Measurements from ENCODE around the gene IFI27L2. TPM values are rescaled to one million over a fixed set of nuclear protein-coding genes. Genes with fewer than 3 reads are reported as not detected.

IFI27L2 gene
- total and polyA plus RNA-seq, 12 donors, result 41.5 to 122 (median 68.3) TPM

DNA sequence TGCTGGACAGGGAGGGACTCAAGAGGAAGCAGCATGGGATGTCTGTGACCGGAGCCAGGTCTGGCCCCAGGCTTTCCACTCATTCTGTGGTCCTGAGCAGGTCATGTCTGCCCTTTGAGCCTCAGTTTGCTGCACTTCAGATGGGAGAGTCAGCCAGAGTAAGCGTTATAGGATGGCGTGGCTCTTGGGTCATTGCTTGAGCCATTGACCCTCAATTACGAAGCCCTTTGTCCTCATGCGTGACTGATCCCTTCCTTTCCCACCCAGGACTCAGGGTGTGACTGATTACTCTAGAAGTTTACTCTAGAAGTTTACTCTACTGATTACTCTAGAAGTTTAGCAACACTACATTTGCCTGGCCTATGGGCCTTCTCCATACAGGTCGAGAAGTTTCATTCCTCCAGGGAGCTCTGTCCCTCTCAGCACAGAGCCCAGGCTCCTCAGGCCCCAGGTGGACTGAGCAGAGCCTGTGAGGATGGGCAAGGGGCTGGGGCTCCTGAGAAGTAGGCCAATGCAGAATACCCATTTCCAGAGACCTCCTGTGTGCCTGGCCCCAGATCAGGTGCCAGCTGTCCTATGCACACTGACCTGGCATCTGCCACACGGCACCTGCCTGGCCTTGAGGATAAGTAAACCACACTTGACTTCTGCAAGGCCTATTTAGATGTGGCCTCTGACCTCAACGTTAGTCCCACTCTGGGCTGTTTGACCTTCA lies 26.5 kb downstream of the IFI27L2 start:
- Histone ChIP-seq H3K4me1 (peaks cover 0 to 7% (median 0%) of the 10 kb centered on the region in 9 donors), H3K4me3 (no peak overlapping the region), H3K27ac (no peak overlapping the region), H3K27me3 (no peaks in the 10 kb centered on the region), H3K9me3 (no peaks in the 10 kb centered on the region), H3K36me3 (peaks cover 0 to 5% (median 0%) of the 10 kb centered on the region in 9 donors)
- intact Hi-C loops (cut with DNase I), result no loop called here
- WGBS, 2 donors, result 89 to 91% methylated on average over 8 of the region's 8 CpGs
- DNase-seq (no peak), ATAC-seq (no peak)
- TF ChIP-seq, protein P1, sequence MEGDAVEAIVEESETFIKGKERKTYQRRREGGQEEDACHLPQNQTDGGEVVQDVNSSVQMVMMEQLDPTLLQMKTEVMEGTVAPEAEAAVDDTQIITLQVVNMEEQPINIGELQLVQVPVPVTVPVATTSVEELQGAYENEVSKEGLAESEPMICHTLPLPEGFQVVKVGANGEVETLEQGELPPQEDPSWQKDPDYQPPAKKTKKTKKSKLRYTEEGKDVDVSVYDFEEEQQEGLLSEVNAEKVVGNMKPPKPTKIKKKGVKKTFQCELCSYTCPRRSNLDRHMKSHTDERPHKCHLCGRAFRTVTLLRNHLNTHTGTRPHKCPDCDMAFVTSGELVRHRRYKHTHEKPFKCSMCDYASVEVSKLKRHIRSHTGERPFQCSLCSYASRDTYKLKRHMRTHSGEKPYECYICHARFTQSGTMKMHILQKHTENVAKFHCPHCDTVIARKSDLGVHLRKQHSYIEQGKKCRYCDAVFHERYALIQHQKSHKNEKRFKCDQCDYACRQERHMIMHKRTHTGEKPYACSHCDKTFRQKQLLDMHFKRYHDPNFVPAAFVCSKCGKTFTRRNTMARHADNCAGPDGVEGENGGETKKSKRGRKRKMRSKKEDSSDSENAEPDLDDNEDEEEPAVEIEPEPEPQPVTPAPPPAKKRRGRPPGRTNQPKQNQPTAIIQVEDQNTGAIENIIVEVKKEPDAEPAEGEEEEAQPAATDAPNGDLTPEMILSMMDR (IDR thresholded peaks at IDR 0.05), result no peak

DNA sequence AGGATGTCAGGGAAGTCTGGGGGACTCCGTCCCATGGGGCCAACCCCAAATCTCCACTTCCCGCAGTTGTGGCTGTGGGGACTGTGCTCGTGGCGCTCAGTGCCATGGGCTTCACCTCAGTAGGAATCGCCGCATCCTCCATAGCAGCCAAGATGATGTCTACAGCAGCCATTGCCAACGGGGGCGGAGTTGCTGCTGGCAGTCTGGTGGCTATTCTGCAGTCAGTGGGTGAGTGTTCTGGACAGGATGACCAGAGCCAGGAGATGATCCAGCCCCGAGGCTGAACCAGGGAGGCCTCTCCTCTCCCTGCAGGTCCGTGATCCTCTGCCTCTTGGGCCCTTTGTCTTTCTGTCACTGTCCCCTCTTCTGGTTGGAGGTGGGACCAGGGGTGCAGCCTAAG lies 27.7 kb downstream of the IFI27L2 start:
- TF ChIP-seq, protein P1 (IDR thresholded peaks at IDR 0.05), result no peak

DNA sequence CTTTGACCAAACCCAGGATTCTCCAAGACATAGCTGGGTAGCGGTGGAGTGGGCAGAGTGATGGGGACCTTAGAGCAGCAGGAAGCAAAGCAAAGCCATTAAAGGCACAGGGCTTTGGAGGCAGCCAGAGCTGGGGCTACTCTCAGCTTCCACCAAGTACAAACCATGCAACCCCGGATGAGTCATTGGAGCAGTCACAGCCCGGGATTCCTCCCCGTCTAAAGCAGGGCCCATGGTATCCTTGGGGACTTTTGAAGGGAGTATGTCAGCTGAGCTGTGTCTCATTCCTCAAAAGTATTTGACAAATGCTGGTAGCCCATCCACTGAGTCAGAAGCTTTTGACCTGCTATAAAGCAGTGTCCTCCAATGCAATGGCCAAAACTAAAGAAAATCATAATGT lies 28.6 kb downstream of the IFI27L2 start:
- Histone ChIP-seq H3K9me3 (no peaks in the 10 kb centered on the region), H3K4me1 (peaks cover 0 to 7% (median 0%) of the 10 kb centered on the region in 9 donors), H3K27me3 (no peaks in the 10 kb centered on the region), H3K36me3 (peaks cover 0 to 18% (median 0%) of the 10 kb centered on the region in 9 donors), H3K4me3 (no peak overlapping the region), H3K27ac (no peak overlapping the region)
- TF ChIP-seq, protein P1 (IDR thresholded peaks at IDR 0.05), result no peak
- DNase-seq, result no peak
- WGBS, 2 donors, result 81 to 82% methylated on average over 4 of the region's 4 CpGs
- ATAC-seq, result peak in 2 of 8 donors; percentile 33 to 77
- intact Hi-C loops (cut with DNase I), result no loop called here

More for the DNA sequence above, 27.7 kb downstream of the IFI27L2 start:
- Histone ChIP-seq H3K4me3 (no peak overlapping the region), H3K27me3 (no peaks in the 10 kb centered on the region), H3K36me3 (peaks cover 0 to 17% (median 0%) of the 10 kb centered on the region in 9 donors), H3K9me3 (no peaks in the 10 kb centered on the region), H3K4me1 (peaks cover 0 to 7% (median 0%) of the 10 kb centered on the region in 9 donors), H3K27ac (no peak overlapping the region)
- peak in 2 of 8 donors; percentile 5 to 24 for ATAC-seq
- WGBS, 2 donors, result 86 to 92% methylated on average over 10 of the region's 10 CpGs
- no peak for DNase-seq
- intact Hi-C loops (cut with DNase I), result no loop called here

DNA sequence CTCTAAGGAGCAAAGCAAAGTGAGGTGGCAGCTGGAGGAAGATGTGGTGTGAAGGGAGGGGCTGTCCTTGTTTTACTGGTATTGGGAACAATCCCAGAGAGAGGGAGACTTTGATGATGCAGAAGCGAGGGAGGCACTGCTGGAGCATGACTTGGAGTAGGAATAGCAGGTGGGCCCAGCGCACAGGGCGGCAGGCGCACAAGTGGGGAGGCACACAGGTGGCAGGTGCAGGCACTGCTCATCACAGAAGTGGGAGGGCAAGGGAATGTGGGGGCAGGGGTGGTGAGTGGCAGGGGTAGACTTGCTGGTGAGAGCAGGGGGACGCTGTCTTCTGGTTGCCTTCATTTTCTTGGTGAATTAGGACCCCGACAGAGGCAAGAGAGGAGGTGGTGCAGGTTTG lies 30.4 kb downstream of the IFI27L2 start:
- Histone ChIP-seq H3K27me3 (no peaks in the 10 kb centered on the region), H3K4me3 (no peak overlapping the region), H3K27ac (no peak overlapping the region), H3K36me3 (peaks cover 0 to 18% (median 0%) of the 10 kb centered on the region in 9 donors), H3K9me3 (no peaks in the 10 kb centered on the region), H3K4me1 (peaks cover 0 to 7% (median 0%) of the 10 kb centered on the region in 9 donors)
- ATAC-seq (no peak), DNase-seq (no peak)
- intact Hi-C loops (cut with DNase I), result loop anchor here in 1 of 10 donors (10.0 kb wide), 1 partner anchor 1876 kb away; no protein-coding TSS in a partner anchor
- 67 to 83% methylated on average over 6 of the region's 6 CpGs for WGBS, 2 donors
- TF ChIP-seq, protein P1 (IDR thresholded peaks at IDR 0.05), result no peak

Measured in heart right ventricle (tissue), 16 donors.